AG08396 (cell line): ENCODE results near the gene SNX30.

Experiments used
- DNase-seq: peaks from one replicate; pipeline ENCODE4 v3.0.0; 2012; ENCODE audit warnings: low spot score, mixed read lengths

Gene SNX30

GRCh38 chr9:112752334-112753125 is 2.0 kb downstream of the SNX30 start:
- no peak for DNase-seq

GRCh38 chr9:112753725-112754124 is 3.2 kb downstream of the SNX30 start:
- peak; percentile 83 for DNase-seq

- no peak for DNase-seq
Observed at GRCh38 chr9:112754578-112754977, 4.0 kb downstream of the SNX30 start.

GRCh38 chr9:112755016-112755427 is 4.5 kb downstream of the SNX30 start:
- DNase-seq: no peak

GRCh38 chr9:112755675-112756074 is 5.1 kb downstream of the SNX30 start:
- DNase-seq: peak; percentile 48

- no peak for DNase-seq
Observed at GRCh38 chr9:112757282-112757883, 6.8 kb downstream of the SNX30 start.

- DNase-seq: no peak
Observed at GRCh38 chr9:112757940-112758339, 7.4 kb downstream of the SNX30 start.

GRCh38 chr9:112760821-112761220 is 10.3 kb downstream of the SNX30 start:
- DNase-seq: no peak

- peak; percentile 60 for DNase-seq
Observed at GRCh38 chr9:112761912-112762655, 11.5 kb downstream of the SNX30 start.

GRCh38 chr9:112762726-112763518 is 12.4 kb downstream of the SNX30 start:
- no peak for DNase-seq

- peak; percentile 65 for DNase-seq
Observed at GRCh38 chr9:112764344-112764743, 13.8 kb downstream of the SNX30 start.

GRCh38 chr9:112764837-112765236 is 14.3 kb downstream of the SNX30 start:
- DNase-seq: no peak

GRCh38 chr9:112765281-112765680 is 14.7 kb downstream of the SNX30 start:
- no peak for DNase-seq

GRCh38 chr9:112771359-112772214 is 21.0 kb downstream of the SNX30 start:
- DNase-seq: no peak

- no peak for DNase-seq
Observed at GRCh38 chr9:112772215-112772509, 21.6 kb downstream of the SNX30 start.

- DNase-seq: no peak
Observed at GRCh38 chr9:112772551-112772950, 22.0 kb downstream of the SNX30 start.

- no peak for DNase-seq
Observed at GRCh38 chr9:112774006-112774996, 23.7 kb downstream of the SNX30 start.

- no peak for DNase-seq
Observed at GRCh38 chr9:112777914-112778313, 27.4 kb downstream of the SNX30 start.

GRCh38 chr9:112780450-112781036 is 30.0 kb downstream of the SNX30 start:
- DNase-seq: no peak

GRCh38 chr9:112782218-112782617 is 31.7 kb downstream of the SNX30 start:
- no peak for DNase-seq
